ENCODE measurements around the gene PRSS56.

PRSS56 gene

DNA sequence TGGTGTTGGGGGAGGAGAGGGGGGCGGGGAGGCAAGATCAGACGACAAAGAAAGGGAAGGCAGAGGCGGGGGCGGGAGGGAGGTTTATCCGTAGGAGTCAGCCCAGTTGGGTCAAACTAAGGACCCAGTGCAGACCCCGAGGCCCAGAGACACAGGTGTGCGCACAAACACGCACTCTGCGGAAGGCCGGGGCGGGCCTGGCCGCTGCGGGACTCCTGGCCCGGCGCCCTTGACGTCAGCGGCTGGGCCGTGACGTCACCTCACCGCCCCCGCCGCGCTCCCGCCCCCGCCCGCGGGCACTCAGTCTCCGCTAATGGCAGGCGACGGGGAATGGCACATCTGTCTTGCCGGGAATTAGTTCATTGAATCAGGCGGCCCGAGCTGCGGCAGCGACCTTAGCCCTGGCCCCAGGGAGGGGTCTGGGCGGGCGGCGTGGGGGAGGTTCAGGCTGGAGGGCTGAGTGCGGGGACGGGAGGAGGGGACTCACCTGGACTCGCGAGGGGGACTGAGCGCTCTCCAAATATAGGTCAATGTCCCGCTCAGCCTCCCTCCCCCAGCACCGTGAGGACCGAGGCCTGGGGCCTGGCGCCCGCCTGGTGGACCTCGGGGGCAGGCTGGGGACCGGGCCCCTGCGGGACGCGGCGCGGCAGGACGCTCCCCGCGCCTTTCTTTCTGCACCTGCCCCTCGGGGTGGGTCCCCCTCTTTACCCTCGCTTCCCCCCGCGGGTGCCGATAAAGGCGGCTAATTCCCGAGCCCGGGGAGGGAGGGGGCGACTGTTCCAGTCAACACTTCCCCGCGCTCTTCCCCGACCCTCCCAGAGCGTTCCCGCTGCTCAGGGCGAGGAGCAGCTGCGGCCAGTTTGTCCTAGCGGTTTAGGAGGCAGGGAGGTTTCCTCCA lies 17.0 kb upstream of the PRSS56 start:
- no peak for DNase-seq

DNA sequence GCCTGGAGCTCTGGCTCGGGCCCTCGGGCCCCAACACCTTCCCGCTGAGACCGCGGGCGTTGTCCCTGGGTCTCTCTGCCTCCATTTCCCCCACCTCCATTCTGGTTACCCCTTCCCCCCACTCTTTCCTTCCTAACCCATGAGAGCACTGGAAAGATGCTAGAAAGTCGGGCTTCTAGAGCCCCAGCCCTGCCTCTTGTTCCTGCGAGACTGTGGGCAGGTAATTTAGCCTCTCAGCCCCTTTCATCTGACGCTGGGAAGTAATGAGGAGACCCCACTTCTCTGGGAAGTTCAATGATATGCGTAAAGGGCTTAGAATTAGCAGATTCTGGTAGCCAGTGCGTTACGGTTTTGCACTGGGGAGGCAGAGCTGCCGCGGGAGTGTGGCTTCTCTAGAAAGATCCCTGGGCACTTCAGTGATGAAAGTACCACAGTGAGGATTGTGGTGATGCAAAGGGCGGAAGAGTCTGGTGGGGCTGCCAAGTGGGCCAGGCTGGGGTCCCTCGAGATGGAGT lies 16.3 kb upstream of the PRSS56 start:
- DNase-seq, result no peak

DNA sequence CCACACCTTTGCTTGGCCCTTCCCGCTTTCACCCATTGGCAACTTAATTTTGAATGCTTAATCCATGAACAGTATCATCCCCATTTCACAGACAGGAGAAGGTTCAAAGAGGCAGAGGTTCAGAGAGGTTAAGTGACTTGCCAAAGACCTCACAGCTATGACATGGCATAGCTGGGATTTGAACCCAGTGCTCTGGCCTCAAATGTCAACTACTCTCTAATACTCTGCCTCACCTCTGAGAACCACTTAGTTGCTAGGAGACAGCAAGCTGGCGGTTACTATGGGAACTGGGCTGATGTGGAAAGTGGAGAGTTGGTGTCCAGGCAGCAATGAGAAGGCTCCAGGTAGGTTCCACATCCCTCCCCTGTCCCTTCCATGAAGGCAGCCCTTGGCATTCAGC lies 15.8 kb upstream of the PRSS56 start:
- DNase-seq, result no peak

DNA sequence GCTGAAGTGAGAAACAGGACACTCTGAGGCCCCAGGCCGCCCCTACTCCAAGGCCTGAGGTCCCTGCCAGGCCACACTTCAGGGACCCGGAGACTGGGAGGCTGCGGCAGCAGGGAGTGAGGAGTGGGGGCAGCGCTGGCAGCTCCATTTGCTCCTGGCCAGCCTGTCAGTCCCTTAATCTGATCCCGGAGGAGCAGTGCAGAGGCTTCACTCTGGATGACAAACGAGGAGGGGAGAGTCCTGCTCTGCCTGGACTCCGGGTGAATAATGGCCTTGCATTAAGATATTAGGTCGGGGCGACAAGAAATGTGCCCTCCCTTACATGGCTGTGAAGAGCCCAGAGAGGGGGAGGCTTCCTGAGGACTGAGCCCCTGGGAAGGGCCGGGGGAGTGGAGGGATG lies 14.3 kb upstream of the PRSS56 start:
- DNase-seq, result no peak

DNA sequence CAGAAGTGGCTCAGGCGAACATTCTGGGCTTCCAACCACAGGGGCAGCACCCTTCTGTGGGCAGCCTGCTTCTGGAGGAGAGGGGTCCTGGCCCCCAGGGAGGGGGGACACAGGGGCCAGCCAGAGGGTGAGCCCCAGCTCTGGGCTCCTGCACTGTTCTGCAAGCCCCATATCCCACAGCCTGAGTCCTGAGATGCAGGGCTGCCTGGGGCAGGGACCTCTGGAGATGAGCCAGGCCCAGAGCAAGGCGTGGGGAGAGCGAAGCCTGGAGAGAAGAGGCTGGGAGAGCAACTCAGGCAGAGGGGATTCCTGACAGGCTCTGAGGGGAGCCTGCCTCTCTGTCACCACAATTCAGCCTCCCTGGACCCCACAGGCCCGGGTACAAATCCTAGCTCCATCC lies 13.5 kb upstream of the PRSS56 start:
- no peak for DNase-seq

DNA sequence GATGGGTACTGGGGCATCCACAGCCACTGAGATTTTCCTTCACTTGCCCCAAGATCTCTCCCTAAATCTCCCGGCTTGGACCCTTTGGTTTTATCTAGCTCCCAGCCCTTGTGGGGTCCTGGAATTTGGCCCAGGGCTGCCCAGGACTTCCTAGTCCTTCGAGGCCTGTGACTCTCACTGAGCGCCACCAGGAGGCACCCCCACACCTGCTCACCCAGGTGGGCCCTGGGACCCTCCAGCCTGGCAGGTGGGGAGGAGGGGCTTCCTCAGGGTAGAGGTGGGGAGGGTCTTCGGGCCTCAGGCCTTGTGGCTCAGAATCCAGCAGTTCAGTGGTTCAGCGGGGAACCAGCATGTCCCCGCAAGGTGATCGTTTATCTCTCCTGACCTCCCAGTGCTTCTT lies 11.9 kb upstream of the PRSS56 start:
- DNase-seq, result no peak

DNA sequence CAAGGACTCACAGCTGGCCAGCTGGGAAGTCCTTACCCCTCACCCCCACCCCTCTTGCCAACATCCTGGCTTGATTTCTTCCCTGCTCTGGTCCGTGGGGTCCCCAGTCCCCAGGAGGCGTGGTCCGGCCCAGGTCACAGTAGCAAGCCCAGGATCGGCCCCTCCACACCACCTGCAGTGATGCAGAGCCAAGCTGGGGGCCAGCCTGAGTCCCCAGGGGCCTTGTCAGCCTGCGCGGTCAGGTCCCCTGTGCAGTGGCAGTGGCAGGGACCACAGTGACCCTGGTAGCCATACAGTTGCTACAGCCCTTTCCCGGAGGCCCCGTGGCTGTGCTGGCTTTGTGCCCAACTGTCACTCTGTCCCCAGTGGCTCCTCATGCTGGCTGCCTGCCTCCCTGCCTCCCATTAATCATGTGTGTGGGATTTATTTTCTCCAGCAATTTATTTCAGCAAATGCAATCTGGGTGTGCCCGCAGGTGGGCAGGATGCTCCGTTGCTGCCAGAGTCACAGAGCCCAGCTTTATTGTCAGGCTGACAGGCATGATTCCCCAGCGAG lies 8.8 kb upstream of the PRSS56 start:
- peak; percentile 34 for DNase-seq

DNA sequence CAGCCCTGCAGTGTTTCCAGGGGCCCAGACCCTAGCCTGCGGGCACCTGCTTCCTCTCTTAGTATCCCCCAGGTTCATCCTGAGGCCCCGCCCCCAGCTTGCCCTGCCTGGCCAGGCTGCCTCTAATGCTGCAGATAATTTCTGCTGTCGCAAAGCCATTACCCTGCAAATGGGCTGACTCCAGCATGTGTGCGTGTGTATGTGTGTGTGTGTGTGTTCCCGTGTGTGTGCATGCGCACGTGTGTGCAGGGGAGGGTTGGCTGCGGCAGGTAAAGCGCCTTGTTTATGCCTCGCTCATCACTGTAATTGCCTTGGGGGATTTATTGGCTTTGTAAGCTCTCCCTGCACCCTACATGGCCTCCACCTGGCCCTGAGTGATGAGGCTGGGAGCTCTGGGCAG lies 7.6 kb upstream of the PRSS56 start:
- no peak for DNase-seq

DNA sequence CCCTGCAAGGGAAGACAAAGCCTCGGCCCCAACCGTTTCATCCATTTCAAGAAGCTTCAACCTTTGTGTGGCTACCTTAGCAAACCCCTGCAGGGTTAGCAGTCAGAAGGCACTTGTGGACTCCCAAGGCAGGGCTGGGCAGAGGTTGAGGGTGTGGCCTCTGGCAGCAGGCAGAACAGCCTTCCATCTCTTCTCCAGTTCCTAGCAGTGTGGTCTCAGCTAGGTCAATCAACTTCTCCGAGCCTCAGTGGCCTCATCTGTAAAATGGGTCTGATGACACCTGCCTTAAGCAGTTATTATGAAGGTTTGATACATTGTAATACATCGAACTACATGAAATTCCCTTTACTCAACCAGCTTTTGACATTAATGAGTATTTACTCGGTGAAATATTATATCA lies 6.8 kb upstream of the PRSS56 start:
- no peak for DNase-seq

DNA sequence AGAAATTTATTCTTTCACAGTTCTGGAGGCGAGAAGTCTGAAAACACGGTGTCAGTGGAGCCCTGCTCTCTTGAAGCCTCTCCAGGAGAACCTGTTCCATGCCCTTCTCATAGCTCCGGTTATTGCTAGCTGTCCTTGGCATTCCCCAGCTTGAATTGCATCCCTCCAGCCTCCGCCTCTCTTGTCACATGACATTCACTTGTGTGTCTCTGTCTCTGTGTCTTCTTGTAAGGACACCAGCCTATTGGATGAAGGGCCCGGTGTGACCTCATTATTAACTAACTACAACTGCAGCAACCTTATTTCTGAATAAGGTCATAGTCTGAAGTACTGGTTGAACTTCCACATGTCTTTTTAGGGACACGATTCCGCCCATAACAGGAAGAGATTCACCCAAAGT lies 4.5 kb upstream of the PRSS56 start:
- DNase-seq, result no peak

DNA sequence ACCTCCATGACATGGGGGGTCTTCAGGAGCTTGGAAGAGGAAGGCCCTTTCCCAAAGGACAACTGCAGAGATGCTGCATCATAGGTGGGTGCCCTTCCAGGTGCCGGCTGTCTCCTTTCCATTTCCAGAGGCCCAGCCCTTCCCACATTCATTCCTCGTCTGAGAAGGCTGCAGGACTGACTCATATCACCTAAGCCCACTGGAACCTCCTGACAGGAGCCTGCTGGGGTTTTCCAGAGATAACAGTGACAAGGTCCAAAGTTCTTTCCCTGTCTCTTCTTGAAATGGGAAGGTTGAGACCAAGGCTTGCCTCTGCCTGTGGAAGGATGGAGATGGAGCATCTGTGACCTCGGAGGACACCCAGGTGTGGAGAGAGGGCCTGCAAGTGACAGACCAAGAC lies 3.6 kb upstream of the PRSS56 start:
- DNase-seq, result no peak

DNA sequence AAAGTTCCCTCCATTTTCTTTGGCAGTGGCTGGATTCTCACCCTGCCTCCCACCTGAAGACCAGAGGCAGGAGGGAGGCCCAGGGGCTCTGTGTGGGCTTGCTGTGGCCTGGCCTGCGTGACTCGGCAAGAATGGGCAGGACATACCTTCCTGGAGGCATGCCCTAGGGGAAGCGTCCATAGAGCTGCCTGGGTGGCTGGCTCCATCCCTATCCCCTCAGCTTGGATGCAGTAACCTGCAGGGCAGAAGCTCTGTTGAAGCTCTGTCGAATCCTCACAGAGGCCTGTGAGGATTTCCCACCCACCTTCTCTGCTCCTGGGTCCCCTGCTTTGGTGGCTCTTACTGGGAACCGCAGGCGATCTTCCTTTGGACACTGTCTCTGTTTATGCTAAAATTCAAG lies 1.3 kb upstream of the PRSS56 start:
- DNase-seq, result no peak

DNA sequence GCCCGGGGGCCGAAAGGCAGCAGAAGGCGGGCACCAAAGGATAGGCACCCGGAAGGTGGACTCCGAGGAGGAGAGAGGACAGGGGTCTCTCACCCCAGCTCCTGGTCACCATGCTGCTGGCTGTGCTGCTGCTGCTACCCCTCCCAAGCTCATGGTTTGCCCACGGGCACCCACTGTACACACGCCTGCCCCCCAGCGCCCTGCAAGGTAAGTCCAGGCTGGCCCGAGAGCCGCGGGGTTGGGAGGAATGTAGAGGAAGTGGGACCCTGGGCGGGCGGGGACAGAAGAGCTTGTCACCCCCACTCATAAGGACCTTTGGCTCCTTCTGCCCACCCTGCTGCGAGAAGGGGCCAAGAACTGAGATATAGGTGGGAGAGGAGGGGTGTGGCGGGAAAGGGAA lies 301 bp downstream of the PRSS56 start:
- no peak for DNase-seq

DNA sequence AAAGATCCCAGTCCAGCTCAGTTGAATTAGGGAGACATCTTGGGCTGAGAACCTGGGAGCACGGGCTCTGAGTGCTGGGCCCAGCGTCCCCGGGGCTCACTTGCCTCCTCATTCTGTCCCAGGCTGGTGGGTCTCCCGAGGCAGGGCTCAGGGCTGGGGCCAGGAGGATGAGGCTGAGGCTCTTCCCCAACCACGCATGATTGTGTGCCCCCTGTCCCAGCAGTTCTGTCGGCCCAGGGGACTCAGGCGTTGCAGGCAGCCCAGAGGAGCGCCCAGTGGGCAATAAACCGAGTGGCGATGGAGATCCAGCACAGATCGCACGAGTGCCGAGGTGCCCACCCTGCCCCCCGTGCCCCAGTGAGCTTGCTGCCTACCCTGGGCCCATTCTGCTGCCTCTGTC lies 910 bp downstream of the PRSS56 start:
- no peak for DNase-seq

DNA sequence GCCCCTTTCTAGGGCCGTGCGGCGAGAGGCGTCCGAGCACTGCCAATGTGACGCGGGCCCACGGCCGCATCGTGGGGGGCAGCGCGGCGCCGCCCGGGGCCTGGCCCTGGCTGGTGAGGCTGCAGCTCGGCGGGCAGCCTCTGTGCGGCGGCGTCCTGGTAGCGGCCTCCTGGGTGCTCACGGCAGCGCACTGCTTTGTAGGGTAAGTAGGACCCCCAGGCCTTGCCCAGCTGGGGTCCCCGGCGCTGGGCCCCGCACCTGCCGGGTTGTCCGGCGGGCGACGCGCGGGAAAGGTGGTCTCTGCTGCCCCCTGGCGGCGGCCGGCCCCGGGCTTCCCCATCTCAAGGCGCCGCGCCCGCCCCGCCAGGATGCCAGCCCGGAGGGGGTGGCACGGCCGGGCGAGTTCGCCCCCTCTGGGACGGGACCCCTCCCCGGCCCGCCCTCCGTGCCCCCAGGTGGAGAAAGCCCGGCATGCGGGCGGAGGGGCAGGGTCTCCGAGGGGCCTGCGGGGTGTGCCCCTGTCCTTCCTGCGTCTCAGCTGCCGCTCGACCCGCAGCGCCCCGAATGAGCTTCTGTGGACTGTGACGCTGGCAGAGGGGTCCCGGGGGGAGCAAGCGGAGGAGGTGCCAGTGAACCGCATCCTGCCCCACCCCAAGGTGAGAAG lies 1.9 kb downstream of the PRSS56 start:
- DNase-seq, result no peak

DNA sequence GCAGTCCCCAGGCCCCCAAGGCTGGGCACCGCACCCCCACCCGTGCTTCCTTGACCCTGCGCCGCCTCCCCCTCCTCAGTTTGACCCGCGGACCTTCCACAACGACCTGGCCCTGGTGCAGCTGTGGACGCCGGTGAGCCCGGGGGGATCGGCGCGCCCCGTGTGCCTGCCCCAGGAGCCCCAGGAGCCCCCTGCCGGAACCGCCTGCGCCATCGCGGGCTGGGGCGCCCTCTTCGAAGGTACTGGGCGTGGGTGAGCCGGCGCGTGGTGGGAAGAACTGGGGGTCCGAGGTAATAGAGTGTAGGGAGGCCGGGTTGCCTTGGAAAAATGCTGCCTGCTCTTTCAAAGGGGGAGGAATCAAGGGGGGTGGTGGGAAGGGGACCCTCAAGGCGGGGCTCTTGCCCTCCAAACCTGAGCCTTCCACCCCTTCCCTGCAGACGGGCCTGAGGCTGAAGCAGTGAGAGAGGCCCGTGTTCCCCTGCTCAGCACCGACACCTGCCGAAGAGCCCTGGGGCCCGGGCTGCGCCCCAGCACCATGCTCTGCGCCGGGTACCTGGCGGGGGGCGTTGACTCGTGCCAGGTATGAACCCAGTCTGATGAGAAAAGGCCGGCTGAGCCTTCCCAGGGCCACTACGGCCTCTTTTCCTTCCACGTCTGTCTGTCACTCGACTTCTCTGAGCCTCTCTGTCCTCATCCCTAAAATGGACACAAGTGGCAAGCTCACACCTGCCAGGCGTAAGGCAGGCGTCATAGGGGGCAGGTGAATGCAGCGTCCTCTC lies 2.6 kb downstream of the PRSS56 start:
- DNase-seq, result no peak

DNA sequence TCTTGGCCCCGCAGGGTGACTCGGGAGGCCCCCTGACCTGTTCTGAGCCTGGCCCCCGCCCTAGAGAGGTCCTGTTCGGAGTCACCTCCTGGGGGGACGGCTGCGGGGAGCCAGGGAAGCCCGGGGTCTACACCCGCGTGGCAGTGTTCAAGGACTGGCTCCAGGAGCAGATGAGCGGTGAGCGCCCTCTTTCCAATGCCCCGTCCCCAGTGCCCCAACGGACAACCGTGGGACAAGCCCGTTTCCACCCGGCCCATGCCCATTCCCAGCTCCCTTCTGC lies 3.2 kb downstream of the PRSS56 start:
- no peak for DNase-seq

DNA sequence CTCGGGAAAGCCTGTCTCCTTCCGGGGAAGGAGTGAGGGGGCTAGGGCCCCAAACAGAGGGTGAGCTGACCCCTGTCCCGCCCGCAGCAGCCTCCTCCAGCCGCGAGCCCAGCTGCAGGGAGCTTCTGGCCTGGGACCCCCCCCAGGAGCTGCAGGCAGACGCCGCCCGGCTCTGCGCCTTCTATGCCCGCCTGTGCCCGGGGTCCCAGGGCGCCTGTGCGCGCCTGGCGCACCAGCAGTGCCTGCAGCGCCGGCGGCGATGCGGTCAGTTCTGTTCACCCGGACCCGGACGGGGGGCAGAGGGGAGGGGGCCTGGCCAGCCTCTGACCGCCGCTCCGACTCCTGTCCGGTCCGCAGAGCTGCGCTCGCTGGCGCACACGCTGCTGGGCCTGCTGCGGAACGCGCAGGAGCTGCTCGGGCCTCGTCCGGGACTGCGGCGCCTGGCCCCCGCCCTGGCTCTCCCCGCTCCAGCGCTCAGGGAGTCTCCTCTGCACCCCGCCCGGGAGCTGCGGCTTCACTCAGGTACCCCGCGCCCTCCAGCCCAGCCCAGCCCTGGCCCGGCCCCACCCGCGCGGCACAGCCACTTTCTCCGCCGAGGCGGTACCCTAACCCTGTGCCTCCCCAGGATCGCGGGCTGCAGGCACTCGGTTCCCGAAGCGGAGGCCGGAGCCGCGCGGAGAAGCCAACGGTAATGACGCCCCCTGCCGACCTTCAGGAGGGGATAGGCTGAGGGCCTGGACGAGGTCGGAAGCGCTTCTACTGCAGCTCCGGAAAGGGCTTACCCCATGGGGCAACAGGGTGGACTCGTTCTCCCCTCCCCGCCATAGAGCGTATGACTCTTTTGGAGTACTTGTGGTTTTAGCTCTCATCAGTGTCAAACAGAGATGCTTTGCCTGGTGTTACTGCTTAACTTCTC lies 3.8 kb downstream of the PRSS56 start:
- peak; percentile 28 for DNase-seq

DNA sequence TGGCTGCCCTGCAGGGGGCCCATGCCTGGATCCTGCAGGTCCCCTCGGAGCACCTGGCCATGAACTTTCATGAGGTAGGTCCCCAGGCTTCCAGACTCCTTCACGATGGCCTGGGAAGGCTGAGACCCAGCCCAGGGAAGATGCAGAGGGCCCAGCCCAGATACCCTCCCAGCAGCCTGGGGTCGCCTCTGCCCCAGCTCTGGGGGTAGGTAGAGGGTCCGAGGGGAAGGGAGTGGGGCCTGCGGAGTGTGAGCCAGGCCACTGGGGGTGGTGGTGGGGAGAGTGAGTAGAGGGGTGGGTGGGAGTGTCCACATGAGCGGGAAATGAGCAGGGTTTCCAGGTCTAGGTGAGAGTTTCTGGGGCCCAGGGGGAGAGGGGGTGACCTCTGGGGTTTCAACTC lies 4.6 kb downstream of the PRSS56 start:
- DNase-seq, result no peak

DNA sequence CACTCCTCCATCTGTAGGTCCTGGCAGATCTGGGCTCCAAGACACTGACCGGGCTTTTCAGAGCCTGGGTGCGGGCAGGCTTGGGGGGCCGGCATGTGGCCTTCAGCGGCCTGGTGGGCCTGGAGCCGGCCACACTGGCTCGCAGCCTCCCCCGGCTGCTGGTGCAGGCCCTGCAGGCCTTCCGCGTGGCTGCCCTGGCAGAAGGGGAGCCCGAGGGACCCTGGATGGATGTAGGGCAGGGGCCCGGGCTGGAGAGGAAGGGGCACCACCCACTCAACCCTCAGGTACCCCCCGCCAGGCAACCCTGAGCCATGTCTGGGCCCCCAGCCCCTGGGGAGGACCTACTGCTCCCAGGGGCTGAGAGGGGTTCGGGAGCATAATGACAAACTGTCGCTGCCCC lies 5.0 kb downstream of the PRSS56 start:
- DNase-seq, result no peak

DNA sequence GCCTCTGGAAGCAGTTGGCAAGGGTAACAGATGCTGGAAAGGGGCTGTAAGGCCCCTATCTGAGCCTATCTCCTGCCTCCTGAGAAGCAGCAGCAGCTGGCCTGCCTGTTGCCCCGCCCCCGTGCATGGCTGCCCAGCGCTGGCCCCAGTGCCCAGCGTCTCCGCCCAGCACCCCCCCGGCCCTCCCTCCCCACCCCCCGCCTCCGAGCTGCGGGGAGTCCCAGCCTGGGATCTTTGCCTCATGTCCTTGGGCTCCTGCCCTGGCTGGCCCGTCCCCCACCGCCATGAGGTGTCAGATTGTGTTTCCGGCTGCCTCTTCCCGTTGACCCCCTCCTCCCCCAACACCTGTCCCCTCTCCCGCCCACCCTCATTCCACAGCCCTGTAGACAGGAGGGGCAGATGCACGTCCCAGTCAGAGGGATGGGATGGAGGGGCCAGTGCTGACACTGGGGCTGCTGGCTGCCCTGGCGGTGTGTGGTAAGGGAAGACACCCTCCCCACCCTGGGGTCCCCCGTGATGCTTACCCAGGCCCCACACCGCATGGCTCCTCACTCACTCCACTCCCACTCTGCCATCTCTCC lies 5.7 kb downstream of the PRSS56 start, which contains the start of gene CHRND:
TSS of gene CHRND (plus strand) at position 370 of the 581 bp plus-strand sequence. CDS start at position 426, 56 bp downstream.
- DNase-seq, result peak; percentile 55
